Measurements from ENCODE around the gene FSTL4. TPM values are rescaled to one million over a fixed set of nuclear protein-coding genes. Genes with fewer than 3 reads are reported as not detected.

Gene FSTL4
- total RNA-seq, 4 donors from 2014 or later = 0.27 TPM; not detected in 3

DNA sequence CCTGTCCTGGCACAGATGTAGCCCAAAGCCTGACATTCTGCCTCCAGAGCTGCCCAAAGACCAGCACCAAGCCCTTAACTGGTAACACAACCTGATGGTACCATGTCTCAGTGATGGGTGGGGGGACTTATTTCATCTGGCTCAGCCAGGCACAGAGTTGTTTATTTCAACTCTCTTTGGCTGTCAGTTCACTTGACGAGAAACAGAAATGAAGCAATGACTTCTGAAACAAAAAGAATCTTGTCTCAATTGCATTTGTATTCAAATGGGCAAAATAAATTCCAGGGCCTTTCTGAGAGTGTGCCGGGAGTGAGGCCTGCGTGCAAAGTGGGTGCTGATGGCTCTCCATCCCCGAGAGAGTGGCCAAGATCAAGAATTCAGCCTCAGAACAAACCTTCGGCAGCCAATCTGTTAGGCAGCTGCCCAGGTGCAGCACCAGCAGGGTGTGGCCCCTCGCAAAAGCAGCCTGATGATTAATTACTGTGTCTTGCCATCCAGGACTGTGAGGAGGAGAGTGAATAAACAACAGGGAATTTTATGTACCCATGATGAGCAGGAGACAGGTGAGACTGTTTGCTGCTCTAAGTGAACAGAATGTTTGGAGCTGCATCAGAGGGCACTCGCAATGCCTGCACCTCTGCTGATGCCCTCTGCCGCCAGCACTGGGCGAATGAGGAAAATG lies 322.5 kb downstream of the FSTL4 start:
- WGBS, 2 donors (ENCODE audit: low coverage in 1 of 2) = 71 to 86% methylated on average over 1 to 9 of the region's 9 CpGs
- Histone ChIP-seq H3K27ac (no peak overlapping the region), H3K36me3 (no peaks in the 10 kb centered on the region), H3K4me1 (peaks cover 0 to 6% (median 0%) of the 10 kb centered on the region in 4 donors), H3K4me3 (no peak overlapping the region), H3K9me3 (no peaks in the 10 kb centered on the region), H3K27me3 (no peaks in the 10 kb centered on the region)
- TF ChIP-seq, protein P1, sequence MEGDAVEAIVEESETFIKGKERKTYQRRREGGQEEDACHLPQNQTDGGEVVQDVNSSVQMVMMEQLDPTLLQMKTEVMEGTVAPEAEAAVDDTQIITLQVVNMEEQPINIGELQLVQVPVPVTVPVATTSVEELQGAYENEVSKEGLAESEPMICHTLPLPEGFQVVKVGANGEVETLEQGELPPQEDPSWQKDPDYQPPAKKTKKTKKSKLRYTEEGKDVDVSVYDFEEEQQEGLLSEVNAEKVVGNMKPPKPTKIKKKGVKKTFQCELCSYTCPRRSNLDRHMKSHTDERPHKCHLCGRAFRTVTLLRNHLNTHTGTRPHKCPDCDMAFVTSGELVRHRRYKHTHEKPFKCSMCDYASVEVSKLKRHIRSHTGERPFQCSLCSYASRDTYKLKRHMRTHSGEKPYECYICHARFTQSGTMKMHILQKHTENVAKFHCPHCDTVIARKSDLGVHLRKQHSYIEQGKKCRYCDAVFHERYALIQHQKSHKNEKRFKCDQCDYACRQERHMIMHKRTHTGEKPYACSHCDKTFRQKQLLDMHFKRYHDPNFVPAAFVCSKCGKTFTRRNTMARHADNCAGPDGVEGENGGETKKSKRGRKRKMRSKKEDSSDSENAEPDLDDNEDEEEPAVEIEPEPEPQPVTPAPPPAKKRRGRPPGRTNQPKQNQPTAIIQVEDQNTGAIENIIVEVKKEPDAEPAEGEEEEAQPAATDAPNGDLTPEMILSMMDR (IDR thresholded peaks at IDR 0.05) = no peak
- TF ChIP-seq POLR2AphosphoS5 (IDR thresholded peaks at IDR 0.05) (no peak), POLR2A (IDR thresholded peaks at IDR 0.05) (no peak), EP300 (IDR thresholded peaks at IDR 0.05; ENCODE audit: low read depth) (no peak)
- in situ Hi-C loops (cut with MboI; ENCODE audit: low pct_ligation_motif_present in 1 of 4, low pct_unique_long_range_greater_than_20kb in 1 of 4, low sequenced_read_pairs in 3 of 4) = loop anchor here in 3 of 4 donors (25.0 kb wide), 1 partner anchor 178 kb away; no protein-coding TSS in a partner anchor
- DNase-seq = no peak
- intact Hi-C loops (cut with DNase I; ENCODE audit: low total_unique reads) = no loop called here

DNA sequence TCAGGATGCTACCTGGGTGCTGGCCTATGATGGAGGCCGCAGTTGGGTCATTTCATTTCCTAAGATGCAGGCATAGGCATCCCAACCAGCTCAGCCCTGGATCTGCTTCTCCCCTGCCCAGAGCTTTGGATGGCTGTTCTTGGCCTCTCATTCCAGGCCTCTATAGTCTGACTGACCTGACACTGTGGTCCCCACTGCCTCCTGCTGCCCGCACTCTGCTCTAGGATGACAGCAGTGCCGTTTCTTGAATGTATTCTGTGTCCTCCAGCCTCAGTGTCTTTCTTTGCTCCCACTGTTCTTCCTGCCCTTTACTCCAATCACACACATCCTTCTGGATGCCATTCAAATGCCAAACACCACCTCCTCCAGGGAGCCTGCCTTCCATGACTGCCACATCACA lies 324.8 kb downstream of the FSTL4 start:
- Histone ChIP-seq H3K4me3 (no peak overlapping the region), H3K27ac (no peak overlapping the region), H3K4me1 (peaks cover 0 to 6% (median 0%) of the 10 kb centered on the region in 4 donors), H3K36me3 (no peaks in the 10 kb centered on the region), H3K27me3 (no peaks in the 10 kb centered on the region), H3K9me3 (no peaks in the 10 kb centered on the region)
- intact Hi-C loops (cut with DNase I; ENCODE audit: low total_unique reads) (no loop called here), in situ Hi-C loops (cut with MboI; ENCODE audit: low pct_ligation_motif_present in 1 of 4, low pct_unique_long_range_greater_than_20kb in 1 of 4, low sequenced_read_pairs in 3 of 4) (loop anchor here in 3 of 4 donors (25.0 kb wide), 1 partner anchor 175 kb away; no protein-coding TSS in a partner anchor)
- WGBS, 2 donors (ENCODE audit: low coverage in 1 of 2) = 0 to 61% methylated on average over 1 to 3 of the region's 3 CpGs
- DNase-seq = peak; percentile 61
- TF ChIP-seq, protein P1 (IDR thresholded peaks at IDR 0.05) = peak; percentile 13 to 57 (median 44)
- TF ChIP-seq POLR2A (IDR thresholded peaks at IDR 0.05) = no peak
- no peak for TF ChIP-seq POLR2AphosphoS5 (IDR thresholded peaks at IDR 0.05)

- intact Hi-C loops (cut with DNase I; ENCODE audit: low total_unique reads) = no loop called here
- Histone ChIP-seq H3K36me3 (no peaks in the 10 kb centered on the region), H3K9me3 (no peaks in the 10 kb centered on the region), H3K4me1 (peaks cover 0 to 6% (median 0%) of the 10 kb centered on the region in 4 donors), H3K4me3 (no peak overlapping the region), H3K27me3 (no peaks in the 10 kb centered on the region), H3K27ac (no peak overlapping the region)
- no peak for TF ChIP-seq POLR2A (IDR thresholded peaks at IDR 0.05)
- no peak for TF ChIP-seq POLR2AphosphoS5 (IDR thresholded peaks at IDR 0.05)
- TF ChIP-seq, protein P1 (IDR thresholded peaks at IDR 0.05) = no peak
- TF ChIP-seq EP300 (IDR thresholded peaks at IDR 0.05; ENCODE audit: low read depth) = no peak
- in situ Hi-C loops (cut with MboI; ENCODE audit: low pct_ligation_motif_present in 1 of 4, low pct_unique_long_range_greater_than_20kb in 1 of 4, low sequenced_read_pairs in 3 of 4) = loop anchor here in 3 of 4 donors (25.0 kb wide), 1 partner anchor 174 kb away; no protein-coding TSS in a partner anchor
- WGBS, 2 donors (ENCODE audit: low coverage in 1 of 2) = 95 to 100% methylated on average over 1 to 3 of the region's 3 CpGs
- no peak for DNase-seq
These were observed 325.9 kb downstream of the FSTL4 start for GRCh38 chr5:133286483-133286882.

- no peak overlapping the region for H3K4me3 ChIP-seq
- no peaks in the 10 kb centered on the region for H3K36me3 ChIP-seq
- in situ Hi-C loops (cut with MboI; ENCODE audit: low pct_ligation_motif_present in 1 of 4, low pct_unique_long_range_greater_than_20kb in 1 of 4, low sequenced_read_pairs in 3 of 4) = loop anchor here in 3 of 4 donors (25.0 kb wide), 1 partner anchor 173 kb away; no protein-coding TSS in a partner anchor
- intact Hi-C loops (cut with DNase I; ENCODE audit: low total_unique reads) = no loop called here
- WGBS, 2 donors (ENCODE audit: low coverage in 1 of 2) = 56% methylated on average over 7 of the region's 7 CpGs; no CpG with 5 or more reads in 1 of the 2 donors
- peaks cover 0 to 6% (median 0%) of the 10 kb centered on the region in 4 donors for H3K4me1 ChIP-seq
- H3K27me3 ChIP-seq = no peaks in the 10 kb centered on the region
- no peaks in the 10 kb centered on the region for H3K9me3 ChIP-seq
- no peak overlapping the region for H3K27ac ChIP-seq
- TF ChIP-seq POLR2AphosphoS5 (IDR thresholded peaks at IDR 0.05) = no peak
- TF ChIP-seq POLR2A (IDR thresholded peaks at IDR 0.05) = no peak
- no peak for TF ChIP-seq EP300 (IDR thresholded peaks at IDR 0.05; ENCODE audit: low read depth)
- TF ChIP-seq, protein P1 (IDR thresholded peaks at IDR 0.05) = no peak
- DNase-seq = peak; percentile 26
These were observed 326.7 kb downstream of the FSTL4 start for GRCh38 chr5:133285583-133286021.

Data from transverse colon (tissue), 4 donors.